Measurements from ENCODE around the gene UTP14C.

UTP14C gene

DNA sequence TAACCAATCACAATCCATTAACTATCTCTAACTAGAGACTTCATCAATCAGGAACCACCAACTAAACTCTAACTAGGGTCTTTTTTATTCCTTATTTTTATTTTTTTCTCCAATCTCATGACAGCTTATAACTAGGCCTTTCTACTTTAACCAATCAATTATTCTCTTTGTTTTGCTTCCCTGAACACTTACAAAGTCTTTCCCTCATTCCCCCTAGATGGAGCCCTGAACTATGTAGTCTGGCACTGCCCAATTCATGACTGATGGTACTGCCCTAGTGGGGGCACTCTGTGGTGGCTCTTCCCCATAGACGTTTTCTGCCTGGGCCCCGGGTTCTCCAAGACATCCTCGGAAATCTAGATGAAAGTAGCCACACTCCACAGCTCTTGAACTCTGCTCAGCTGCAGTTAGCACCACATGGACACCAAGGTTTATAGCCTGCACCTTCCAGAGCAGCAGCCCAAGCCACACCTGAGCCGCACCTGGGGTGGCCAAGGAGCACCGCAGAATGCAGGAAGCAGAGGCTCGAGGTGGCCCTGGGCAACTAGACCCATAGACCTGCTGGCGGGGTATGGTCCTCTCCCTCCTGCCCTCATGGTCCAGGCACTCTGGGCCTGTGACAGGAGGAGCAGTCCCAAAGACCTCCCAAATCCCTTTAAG, 19.9 kb upstream of the UTP14C start:
- TF ChIP-seq CTCF (IDR thresholded peaks at IDR 0.05; ENCODE audit: insufficient read depth, low read depth, low read length, missing control alignments): no peak
- no peak for DNase-seq (ENCODE audit: low read depth)
- no peak overlapping the region for H3K4me3 ChIP-seq (ENCODE audit: low read length)

DNA sequence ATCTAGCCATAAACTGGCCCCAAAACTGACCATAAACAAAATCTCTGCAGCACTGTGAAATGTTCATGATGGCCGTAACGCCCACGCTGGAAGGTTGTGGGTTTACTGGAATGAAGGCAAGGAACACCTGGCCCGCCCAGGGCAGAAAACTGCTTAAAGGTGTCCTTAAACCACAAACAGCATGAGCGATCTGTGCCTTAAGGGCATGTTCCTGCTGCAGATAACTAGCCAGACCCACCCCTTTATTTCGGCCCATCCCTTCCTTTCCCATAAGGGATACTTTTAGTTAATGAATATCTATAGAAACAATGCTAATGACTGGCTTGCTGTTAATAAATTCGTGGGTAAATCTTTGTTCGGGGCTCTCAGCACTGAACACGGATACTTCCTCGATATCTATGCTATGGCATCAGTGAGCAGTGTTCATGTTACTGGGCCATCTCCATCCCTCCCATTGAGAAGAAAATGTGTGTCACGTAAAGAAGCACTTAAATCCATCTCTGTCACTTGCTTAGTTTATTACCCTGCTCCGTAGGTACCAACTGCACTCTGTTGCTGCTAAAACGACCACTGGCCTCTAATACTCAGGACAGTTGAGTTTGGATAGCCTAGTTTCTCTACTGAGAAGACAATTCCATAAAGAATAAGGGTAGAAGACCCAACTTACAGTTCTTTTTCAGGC, 18.5 kb upstream of the UTP14C start:
- H3K4me3 ChIP-seq (ENCODE audit: low read length): no peak overlapping the region
- DNase-seq (ENCODE audit: low read depth): peak; percentile 18
- no peak for TF ChIP-seq CTCF (IDR thresholded peaks at IDR 0.05; ENCODE audit: insufficient read depth, low read depth, low read length, missing control alignments)

DNA sequence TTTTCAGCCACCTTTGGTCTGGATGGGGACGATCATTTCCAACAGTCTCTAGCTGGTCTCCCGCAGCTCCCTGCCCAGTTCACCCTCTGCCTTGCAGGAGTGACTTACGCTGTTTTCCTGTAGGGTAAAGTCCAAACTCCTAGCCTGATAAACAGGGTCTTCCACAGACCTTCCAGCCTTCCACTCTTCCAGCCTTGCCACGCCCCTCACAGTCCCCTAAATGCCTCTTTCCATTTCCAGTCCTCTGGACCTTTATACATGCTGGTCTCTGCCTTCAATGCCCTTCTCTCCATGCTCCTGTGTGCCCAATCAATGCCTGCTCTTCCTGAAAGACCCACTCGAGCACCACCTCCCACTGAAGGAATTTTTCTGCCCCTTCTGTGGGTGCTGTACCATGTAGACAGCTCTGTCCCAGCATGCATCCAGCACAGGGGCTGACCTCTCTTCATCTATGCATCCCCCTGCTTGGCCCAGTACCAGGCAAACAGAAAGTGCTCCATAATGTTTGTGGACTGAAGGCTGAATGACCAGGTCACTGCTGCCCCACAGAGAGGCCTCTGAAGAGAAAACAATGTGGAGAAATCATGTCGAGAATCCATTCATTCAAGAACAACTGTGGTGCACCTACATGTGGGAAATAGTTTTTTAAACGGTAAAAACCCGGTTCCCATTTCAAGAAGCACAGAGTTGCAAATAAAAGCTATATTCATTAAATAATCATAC, 17.8 kb upstream of the UTP14C start:
- no peak for DNase-seq (ENCODE audit: low read depth)
- TF ChIP-seq CTCF (IDR thresholded peaks at IDR 0.05; ENCODE audit: insufficient read depth, low read depth, low read length, missing control alignments): no peak
- no peak overlapping the region for H3K4me3 ChIP-seq (ENCODE audit: low read length)

GRCh38 chr13:52009946-52010345, 14.5 kb upstream of the UTP14C start:
- no peak for DNase-seq (ENCODE audit: low read depth)
- no peak for TF ChIP-seq CTCF (IDR thresholded peaks at IDR 0.05; ENCODE audit: insufficient read depth, low read depth, low read length, missing control alignments)
- no peak overlapping the region for H3K4me3 ChIP-seq (ENCODE audit: low read length)

- DNase-seq (ENCODE audit: low read depth): peak; percentile 10
- H3K4me3 ChIP-seq (ENCODE audit: low read length): peak within 1 kb of the TSS; percentile 99
- no peak for TF ChIP-seq CTCF (IDR thresholded peaks at IDR 0.05; ENCODE audit: insufficient read depth, low read depth, low read length, missing control alignments)
Measured at GRCh38 chr13:52010890-52011631, 13.4 kb upstream of the UTP14C start, which contains the start of gene ATP7B. Gene ATP7B (minus strand): TSS chr13:52011450. CDS start chr13:52011337, 113 bp downstream.

GRCh38 chr13:52011632-52012511, 12.6 kb upstream of the UTP14C start, which contains the start of gene ALG11:
Gene ALG11 (plus strand): TSS chr13:52012398. CDS start chr13:52012419, 21 bp downstream.
- DNase-seq (ENCODE audit: low read depth): peak; percentile 99
- TF ChIP-seq CTCF (IDR thresholded peaks at IDR 0.05; ENCODE audit: insufficient read depth, low read depth, low read length, missing control alignments): no peak
- H3K4me3 ChIP-seq (ENCODE audit: low read length): peak within 1 kb of the TSS; percentile 99
